A549 (cell line): ENCODE data around the gene MBD1.

Experiments used
- CBX8 ChIP-seq: fragments of 200-600 bp; sonication (generic); IDR thresholded peaks from 2 replicates; pipeline ENCODE4 v1.6.1; 2016
- CTCF ChIP-seq: fragments of >200 bp; sonication (Bioruptor Twin); formaldehyde crosslinking; IDR thresholded peaks from 3 replicates; pipeline ENCODE4 v1.5.1; 2016
- EP300 ChIP-seq, 2 experiments: fragments of >200 bp; sonication (Bioruptor Twin); formaldehyde crosslinking; IDR thresholded peaks; 2 replicates in 1 of 2; 3 replicates in 1 of 2; pipeline ENCODE4 v1.6.1; 2016 to 2017
- ESRRA ChIP-seq: fragments of 150-350 bp; IDR thresholded peaks from 2 replicates; pipeline ENCODE4 v1.6.1; 2014; ENCODE audit warnings: mild to moderate bottlenecking, low read length, borderline replicate concordance
- MYC ChIP-seq: IDR thresholded peaks from 2 replicates; pipeline ENCODE4 v1.6.1; 2012; ENCODE audit warnings: mild to moderate bottlenecking, inconsistent platforms, low read length, improper control_type of control experiment, borderline replicate concordance
- NFE2L2 ChIP-seq: fragments of 150-350 bp; conservative IDR thresholded peaks from 2 replicates; pipeline ENCODE4 v1.6.1; 2014; ENCODE audit warnings: low read length
- NPAS2 ChIP-seq: fragments of 250-450 bp; sonication (Bioruptor Pico); IDR thresholded peaks from 2 replicates; pipeline ENCODE4 v1.8.0; 2022; ENCODE audit warnings: mild to moderate bottlenecking, moderate library complexity, borderline replicate concordance
- POLR2A ChIP-seq: IDR thresholded peaks from 2 replicates; pipeline ENCODE4 v1.6.1; 2012; ENCODE audit warnings: mild to moderate bottlenecking, low read length
- RAD21 ChIP-seq, 2 experiments: fragments of >200 bp in 1 of 2; sonication (Bioruptor Twin) in 1 of 2; formaldehyde crosslinking in 1 of 2; IDR thresholded peaks in 1 of 2; conservative IDR thresholded peaks in 1 of 2; 2 replicates in 1 of 2; 3 replicates in 1 of 2; pipeline ENCODE4 v1.6.1; 2012 to 2018; ENCODE audit warnings: inconsistent platforms in 1 of 2
- SMC3 ChIP-seq: fragments of >200 bp; sonication (Bioruptor Twin); formaldehyde crosslinking; IDR thresholded peaks from 3 replicates; pipeline ENCODE4 v1.6.1; 2018; ENCODE audit warnings: inconsistent platforms
- TF ChIP-seq, protein P1 (sequence below): IDR thresholded peaks from 2 replicates; pipeline ENCODE4 v1.6.1; 2012
- TF ChIP-seq, protein P2 (sequence below): fragments of 450-650 bp; IDR thresholded peaks from 2 replicates; pipeline ENCODE4 v1.6.1; 2014; ENCODE audit warnings: antibody characterized with exemption
- TF ChIP-seq, protein P3 (sequence below): fragments of 200-600 bp; sonication (generic); IDR thresholded peaks from 2 replicates; pipeline ENCODE4 v1.6.1; 2016; ENCODE audit warnings: antibody characterized with exemption, mild to moderate bottlenecking, moderate library complexity

GRCh38 chr18:50279752-50280151, 1.6 kb downstream of the MBD1 start:
- TF ChIP-seq POLR2A (no peak), NFE2L2 (no peak), CTCF (no peak), CBX8 (no peak), RAD21 (conservative IDR thresholded peaks at IDR 0.05 in 1 of 2, IDR thresholded peaks at IDR 0.05 in 1 of 2) (no peak), SMC3 (no peak), ESRRA (no peak), NPAS2 (no peak), MYC (no peak), EP300 (IDR thresholded peaks at IDR 0.05) (no peak)
- TF ChIP-seq, protein P1, sequence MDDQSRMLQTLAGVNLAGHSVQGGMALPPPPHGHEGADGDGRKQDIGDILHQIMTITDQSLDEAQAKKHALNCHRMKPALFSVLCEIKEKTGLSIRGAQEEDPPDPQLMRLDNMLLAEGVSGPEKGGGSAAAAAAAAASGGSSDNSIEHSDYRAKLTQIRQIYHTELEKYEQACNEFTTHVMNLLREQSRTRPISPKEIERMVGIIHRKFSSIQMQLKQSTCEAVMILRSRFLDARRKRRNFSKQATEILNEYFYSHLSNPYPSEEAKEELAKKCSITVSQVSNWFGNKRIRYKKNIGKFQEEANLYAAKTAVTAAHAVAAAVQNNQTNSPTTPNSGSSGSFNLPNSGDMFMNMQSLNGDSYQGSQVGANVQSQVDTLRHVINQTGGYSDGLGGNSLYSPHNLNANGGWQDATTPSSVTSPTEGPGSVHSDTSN, result no peak
- TF ChIP-seq, protein P2, sequence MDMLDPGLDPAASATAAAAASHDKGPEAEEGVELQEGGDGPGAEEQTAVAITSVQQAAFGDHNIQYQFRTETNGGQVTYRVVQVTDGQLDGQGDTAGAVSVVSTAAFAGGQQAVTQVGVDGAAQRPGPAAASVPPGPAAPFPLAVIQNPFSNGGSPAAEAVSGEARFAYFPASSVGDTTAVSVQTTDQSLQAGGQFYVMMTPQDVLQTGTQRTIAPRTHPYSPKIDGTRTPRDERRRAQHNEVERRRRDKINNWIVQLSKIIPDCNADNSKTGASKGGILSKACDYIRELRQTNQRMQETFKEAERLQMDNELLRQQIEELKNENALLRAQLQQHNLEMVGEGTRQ, result no peak
- TF ChIP-seq, protein P3, sequence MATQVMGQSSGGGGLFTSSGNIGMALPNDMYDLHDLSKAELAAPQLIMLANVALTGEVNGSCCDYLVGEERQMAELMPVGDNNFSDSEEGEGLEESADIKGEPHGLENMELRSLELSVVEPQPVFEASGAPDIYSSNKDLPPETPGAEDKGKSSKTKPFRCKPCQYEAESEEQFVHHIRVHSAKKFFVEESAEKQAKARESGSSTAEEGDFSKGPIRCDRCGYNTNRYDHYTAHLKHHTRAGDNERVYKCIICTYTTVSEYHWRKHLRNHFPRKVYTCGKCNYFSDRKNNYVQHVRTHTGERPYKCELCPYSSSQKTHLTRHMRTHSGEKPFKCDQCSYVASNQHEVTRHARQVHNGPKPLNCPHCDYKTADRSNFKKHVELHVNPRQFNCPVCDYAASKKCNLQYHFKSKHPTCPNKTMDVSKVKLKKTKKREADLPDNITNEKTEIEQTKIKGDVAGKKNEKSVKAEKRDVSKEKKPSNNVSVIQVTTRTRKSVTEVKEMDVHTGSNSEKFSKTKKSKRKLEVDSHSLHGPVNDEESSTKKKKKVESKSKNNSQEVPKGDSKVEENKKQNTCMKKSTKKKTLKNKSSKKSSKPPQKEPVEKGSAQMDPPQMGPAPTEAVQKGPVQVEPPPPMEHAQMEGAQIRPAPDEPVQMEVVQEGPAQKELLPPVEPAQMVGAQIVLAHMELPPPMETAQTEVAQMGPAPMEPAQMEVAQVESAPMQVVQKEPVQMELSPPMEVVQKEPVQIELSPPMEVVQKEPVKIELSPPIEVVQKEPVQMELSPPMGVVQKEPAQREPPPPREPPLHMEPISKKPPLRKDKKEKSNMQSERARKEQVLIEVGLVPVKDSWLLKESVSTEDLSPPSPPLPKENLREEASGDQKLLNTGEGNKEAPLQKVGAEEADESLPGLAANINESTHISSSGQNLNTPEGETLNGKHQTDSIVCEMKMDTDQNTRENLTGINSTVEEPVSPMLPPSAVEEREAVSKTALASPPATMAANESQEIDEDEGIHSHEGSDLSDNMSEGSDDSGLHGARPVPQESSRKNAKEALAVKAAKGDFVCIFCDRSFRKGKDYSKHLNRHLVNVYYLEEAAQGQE, result no peak
